Measurements from ENCODE around the gene HEATR9.

The HEATR9 gene

DNA sequence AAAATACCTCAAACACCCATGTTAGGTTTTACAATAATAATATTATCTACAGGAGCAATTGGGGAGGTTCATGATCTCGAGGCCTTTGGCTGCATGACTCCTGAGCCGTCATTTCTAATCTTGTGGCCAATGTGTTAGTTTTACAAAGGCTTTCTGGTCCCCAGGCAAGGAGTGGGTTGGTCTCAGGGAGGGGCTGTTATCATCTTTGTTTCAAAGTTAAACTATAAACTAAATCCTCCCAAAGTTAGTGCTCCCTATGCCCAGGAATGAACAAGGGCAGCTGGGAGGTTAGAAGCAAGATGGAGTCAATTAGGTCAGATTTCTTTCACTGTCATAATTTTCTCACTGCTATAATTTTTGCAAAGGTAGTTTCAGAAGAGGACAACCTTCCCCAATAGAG is 20.6 kb upstream of the HEATR9 start:
- no peak for DNase-seq (ENCODE audit: low read depth, low spot score)
- TF ChIP-seq, protein P1, sequence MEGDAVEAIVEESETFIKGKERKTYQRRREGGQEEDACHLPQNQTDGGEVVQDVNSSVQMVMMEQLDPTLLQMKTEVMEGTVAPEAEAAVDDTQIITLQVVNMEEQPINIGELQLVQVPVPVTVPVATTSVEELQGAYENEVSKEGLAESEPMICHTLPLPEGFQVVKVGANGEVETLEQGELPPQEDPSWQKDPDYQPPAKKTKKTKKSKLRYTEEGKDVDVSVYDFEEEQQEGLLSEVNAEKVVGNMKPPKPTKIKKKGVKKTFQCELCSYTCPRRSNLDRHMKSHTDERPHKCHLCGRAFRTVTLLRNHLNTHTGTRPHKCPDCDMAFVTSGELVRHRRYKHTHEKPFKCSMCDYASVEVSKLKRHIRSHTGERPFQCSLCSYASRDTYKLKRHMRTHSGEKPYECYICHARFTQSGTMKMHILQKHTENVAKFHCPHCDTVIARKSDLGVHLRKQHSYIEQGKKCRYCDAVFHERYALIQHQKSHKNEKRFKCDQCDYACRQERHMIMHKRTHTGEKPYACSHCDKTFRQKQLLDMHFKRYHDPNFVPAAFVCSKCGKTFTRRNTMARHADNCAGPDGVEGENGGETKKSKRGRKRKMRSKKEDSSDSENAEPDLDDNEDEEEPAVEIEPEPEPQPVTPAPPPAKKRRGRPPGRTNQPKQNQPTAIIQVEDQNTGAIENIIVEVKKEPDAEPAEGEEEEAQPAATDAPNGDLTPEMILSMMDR (IDR thresholded peaks at IDR 0.05; ENCODE audit: low read depth, low read length), result no peak
- in situ Hi-C loops (cut with HindIII; ENCODE audit: low sequenced_read_pairs), result no loop called here
- no peak overlapping the region for H3K4me3 ChIP-seq (ENCODE audit: low read depth, low read length)

DNA sequence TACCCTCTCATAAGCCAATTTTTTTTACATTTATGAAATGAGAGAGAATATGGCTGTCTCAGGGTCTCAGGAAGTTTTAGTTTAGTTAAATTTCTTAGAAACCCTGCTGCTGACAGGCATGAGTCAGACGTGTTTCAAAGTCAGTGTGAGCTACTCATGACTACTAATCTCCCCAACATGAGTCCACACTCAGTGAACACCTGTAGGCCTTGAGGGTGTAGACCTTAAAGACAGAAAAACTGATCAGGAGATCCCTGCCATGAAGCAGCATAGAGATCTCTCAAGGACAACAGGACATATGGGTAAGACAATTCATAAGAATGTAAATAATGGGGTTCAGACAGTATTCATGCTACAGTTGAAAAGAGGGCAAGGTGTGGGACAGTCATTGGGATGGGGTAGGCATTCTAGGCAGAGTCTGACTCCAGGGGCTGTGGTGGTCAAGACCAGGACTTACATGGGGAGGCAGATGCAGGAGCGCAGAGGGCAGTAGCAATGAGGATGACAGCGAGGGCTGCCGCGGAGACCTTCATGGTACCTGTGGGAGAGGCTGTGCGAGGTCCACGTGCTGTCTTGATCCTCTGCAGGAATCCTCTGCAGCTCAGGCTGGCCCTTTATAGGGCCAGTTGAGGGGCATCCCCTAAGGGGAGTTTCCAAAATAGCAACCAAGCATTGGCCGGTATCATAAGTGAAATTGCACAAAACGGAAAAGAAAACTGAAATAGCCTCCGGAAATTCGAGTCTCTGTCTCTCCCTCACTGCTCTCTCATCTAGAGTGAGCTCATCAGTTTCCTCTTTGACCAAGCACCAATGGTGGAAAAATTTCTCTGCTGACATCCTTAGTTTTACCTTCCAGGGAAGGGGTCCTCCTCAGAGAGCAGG is 11.3 kb upstream of the HEATR9 start, which contains the start of gene CCL5:
Gene CCL5, minus strand, starts transcription at position 588 of the 882 bp plus-strand sequence.
- in situ Hi-C loops (cut with HindIII; ENCODE audit: low sequenced_read_pairs), result no loop called here
- DNase-seq (ENCODE audit: low read depth, low spot score), result no peak
- TF ChIP-seq, protein P1 (IDR thresholded peaks at IDR 0.05; ENCODE audit: low read depth, low read length), result no peak
- no peak within 1 kb of the TSS for H3K4me3 ChIP-seq (ENCODE audit: low read depth, low read length)

DNA sequence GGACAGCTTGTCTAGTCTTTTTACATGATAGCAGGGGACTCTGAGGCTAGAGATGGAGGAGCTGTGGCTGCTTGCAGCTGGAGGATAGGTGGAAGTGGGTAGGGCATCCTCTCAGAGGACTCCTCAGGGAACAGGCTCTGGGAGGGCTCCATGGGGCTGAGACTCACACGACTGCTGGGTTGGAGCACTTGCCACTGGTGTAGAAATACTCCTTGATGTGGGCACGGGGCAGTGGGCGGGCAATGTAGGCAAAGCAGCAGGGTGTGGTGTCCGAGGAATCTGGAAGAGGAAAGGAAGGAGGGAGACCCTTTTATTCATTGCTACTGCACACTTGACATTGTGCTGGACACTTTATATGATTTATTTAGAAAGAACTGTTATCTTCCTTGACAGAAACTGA is 9.7 kb upstream of the HEATR9 start:
- no peak overlapping the region for H3K4me3 ChIP-seq (ENCODE audit: low read depth, low read length)
- no peak for DNase-seq (ENCODE audit: low read depth, low spot score)
- in situ Hi-C loops (cut with HindIII; ENCODE audit: low sequenced_read_pairs), result no loop called here
- TF ChIP-seq, protein P1 (IDR thresholded peaks at IDR 0.05; ENCODE audit: low read depth, low read length), result no peak

DNA sequence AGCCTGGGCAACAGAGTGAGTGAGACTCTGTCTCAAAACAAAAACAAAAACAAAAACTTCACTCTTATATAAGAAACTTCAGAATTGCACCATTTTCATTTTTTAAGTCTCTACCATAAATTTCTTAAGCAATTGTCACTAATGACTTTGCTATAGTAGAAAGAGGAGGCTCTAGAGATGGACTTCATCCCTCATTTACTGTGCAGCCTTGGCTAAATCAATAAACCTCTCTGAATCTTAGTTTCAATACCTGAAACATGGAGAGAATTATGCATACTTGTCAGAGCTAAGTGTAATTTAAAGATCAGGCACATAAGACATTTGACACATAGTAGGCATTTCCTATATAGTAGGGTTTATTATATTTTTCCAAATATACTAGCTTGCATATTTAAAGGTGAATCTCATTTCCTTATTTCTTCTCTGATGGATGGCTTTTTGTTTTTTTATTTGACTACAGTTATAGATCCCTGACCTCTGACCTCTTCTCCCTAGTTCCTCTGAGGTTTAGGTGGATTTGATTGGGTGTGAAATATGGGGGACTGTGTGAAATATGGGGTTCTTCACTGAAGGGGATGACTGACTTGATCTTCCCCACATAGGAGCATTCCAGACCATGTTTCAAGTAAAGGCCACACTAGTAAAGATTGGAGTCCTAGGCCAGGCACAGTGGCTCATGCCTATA is 8.8 kb upstream of the HEATR9 start:
- TF ChIP-seq, protein P1 (IDR thresholded peaks at IDR 0.05; ENCODE audit: low read depth, low read length), result no peak
- in situ Hi-C loops (cut with HindIII; ENCODE audit: low sequenced_read_pairs), result no loop called here
- no peak overlapping the region for H3K4me3 ChIP-seq (ENCODE audit: low read depth, low read length)
- no peak for DNase-seq (ENCODE audit: low read depth, low spot score)

DNA sequence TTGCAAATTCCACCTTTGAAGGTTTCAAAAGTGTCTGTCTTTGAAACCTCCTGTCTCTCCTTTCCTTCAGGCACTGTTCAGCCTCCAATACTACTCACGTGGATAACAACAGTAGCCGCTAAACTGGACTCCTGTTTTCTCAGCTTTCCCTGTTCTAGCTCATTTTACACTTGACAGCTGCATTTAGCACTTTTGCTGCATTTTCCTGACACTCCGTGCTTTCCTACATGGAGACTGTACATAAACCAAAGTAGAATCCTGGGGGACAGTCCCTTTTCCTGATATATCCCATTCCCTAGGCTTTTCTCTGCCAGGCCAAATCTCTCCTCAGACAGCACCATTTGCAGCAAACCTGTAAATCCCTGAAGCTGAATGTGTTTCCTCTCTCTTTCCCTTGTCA is 7.8 kb upstream of the HEATR9 start:
- TF ChIP-seq, protein P1 (IDR thresholded peaks at IDR 0.05; ENCODE audit: low read depth, low read length), result no peak
- DNase-seq (ENCODE audit: low read depth, low spot score), result no peak
- in situ Hi-C loops (cut with HindIII; ENCODE audit: low sequenced_read_pairs), result no loop called here
- H3K4me3 ChIP-seq (ENCODE audit: low read depth, low read length), result no peak overlapping the region

DNA sequence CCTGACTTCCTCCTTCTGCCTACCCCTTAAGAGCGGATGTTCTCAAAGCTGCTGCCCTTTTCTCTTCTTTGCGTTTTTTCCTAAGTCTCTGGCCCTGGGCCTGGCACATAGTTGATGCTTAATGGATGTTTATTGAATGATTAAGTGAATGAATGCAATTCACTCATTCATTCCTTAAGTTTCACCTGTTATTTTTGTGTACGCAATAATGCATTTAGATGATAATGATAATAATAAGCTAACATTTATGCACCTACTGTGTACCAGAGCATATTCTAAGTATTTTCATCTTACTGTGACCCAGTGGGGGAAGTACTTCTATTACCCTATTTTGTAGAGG is 7.1 kb upstream of the HEATR9 start:
- H3K4me3 ChIP-seq (ENCODE audit: low read depth, low read length), result no peak overlapping the region
- no peak for DNase-seq (ENCODE audit: low read depth, low spot score)
- TF ChIP-seq, protein P1 (IDR thresholded peaks at IDR 0.05; ENCODE audit: low read depth, low read length), result no peak
- in situ Hi-C loops (cut with HindIII; ENCODE audit: low sequenced_read_pairs), result no loop called here

Data from astrocyte of the spinal cord (primary cell).